ENCODE data around the gene PTGDS. TPM values are rescaled to one million over a fixed set of nuclear protein-coding genes. Genes with fewer than 3 reads are reported as not detected.

PTGDS gene
- total RNA-seq, 3 donors from 2014 or later = 46.7 to 72.6 (median 48.2) TPM

DNA sequence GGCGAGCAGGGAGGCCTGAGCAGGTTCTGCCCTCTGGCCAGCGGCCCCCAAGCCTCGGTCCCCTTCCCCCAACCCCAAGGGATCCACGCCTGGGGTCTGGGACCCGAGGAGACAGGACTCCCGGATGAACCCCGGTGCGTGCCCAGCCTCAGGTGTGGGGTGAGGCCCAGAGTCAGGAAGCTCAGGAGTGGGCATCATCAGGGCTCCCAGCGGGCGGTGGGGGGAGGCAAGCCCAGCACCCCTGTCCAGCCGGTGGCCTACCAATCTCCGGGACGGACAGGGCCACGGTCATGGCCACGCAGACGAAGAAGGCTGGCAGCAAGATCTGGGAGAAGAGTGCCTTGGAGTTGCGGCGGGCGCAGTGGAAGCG is 36.3 kb downstream of the PTGDS start:
- DNase-seq (ENCODE audit: low spot score in 2 of 2) = no peak
- H3K4me1 ChIP-seq = no peaks in the 10 kb centered on the region
- TF ChIP-seq POLR2AphosphoS5 (IDR thresholded peaks at IDR 0.05) = no peak
- no peak for TF ChIP-seq CTCF (IDR thresholded peaks at IDR 0.05)
- TF ChIP-seq POLR2A (IDR thresholded peaks at IDR 0.05) = no peak
- no peak overlapping the region for H3K4me3 ChIP-seq
- intact Hi-C loops (cut with DNase I; ENCODE audit: low total_unique reads) = no loop called here
- no peaks in the 10 kb centered on the region for H3K27me3 ChIP-seq
- no peaks in the 10 kb centered on the region for H3K9me3 ChIP-seq
- no peak overlapping the region for H3K27ac ChIP-seq
- no peaks in the 10 kb centered on the region for H3K36me3 ChIP-seq

DNA sequence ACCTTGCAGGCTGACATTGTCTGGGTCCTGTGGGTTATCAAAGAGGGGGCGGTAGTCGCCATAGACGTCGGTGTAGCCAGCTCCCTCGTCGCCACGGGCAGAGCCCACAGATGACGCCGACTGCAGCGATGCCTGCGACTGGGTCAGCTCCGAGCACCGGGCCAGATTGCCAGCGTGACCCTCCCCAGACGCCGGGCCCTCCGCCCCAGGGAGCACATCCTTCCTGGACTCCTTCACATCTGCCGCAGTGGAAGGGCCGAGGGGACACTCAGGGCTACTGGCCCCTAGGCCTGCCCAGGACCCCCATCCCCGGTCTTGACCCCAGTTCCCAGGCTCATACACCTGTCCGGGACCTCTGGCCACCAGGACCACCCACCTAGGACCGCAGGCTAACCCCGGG is 36.9 kb downstream of the PTGDS start:
- H3K4me1 ChIP-seq = no peaks in the 10 kb centered on the region
- no peaks in the 10 kb centered on the region for H3K9me3 ChIP-seq
- H3K27ac ChIP-seq = no peak overlapping the region
- intact Hi-C loops (cut with DNase I; ENCODE audit: low total_unique reads) = no loop called here
- H3K27me3 ChIP-seq = no peaks in the 10 kb centered on the region
- H3K4me3 ChIP-seq = no peak overlapping the region
- no peak for TF ChIP-seq POLR2AphosphoS5 (IDR thresholded peaks at IDR 0.05)
- no peak for TF ChIP-seq CTCF (IDR thresholded peaks at IDR 0.05)
- no peak for TF ChIP-seq POLR2A (IDR thresholded peaks at IDR 0.05)
- no peaks in the 10 kb centered on the region for H3K36me3 ChIP-seq
- no peak for DNase-seq (ENCODE audit: low spot score in 2 of 2)

GRCh38 chr9:137014776-137015539 is 37.7 kb downstream of the PTGDS start:
- TF ChIP-seq CTCF (IDR thresholded peaks at IDR 0.05) = no peak
- TF ChIP-seq POLR2A (IDR thresholded peaks at IDR 0.05) = no peak
- TF ChIP-seq POLR2AphosphoS5 (IDR thresholded peaks at IDR 0.05) = no peak
- Histone ChIP-seq H3K36me3 (no peaks in the 10 kb centered on the region), H3K4me3 (no peak overlapping the region), H3K27ac (no peak overlapping the region), H3K4me1 (no peaks in the 10 kb centered on the region), H3K9me3 (no peaks in the 10 kb centered on the region), H3K27me3 (no peaks in the 10 kb centered on the region)
- intact Hi-C loops (cut with DNase I; ENCODE audit: low total_unique reads) = no loop called here
- DNase-seq (ENCODE audit: low spot score in 2 of 2) = no peak

DNA sequence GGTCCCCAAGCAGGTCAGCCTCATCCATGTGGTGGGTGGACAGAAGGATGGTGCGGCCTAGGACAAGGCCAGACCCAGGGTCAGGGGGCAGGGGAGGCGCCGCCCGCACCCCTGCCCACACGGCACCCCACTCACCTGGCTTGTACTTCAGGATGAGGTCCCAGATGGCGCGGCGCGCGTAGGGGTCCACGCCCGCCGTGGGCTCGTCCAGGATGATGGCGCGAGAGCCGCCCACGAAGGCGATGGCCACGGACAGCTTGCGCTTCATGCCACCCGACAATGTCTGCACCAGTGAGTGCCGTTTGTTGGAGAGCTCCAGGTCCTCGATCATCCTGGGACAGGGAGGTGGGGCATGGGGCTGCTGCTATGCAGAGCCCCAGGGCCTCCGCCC is 38.2 kb downstream of the PTGDS start:
- DNase-seq (ENCODE audit: low spot score in 2 of 2) = no peak
- Histone ChIP-seq H3K27ac (no peak overlapping the region), H3K4me1 (no peaks in the 10 kb centered on the region), H3K27me3 (no peaks in the 10 kb centered on the region), H3K36me3 (no peaks in the 10 kb centered on the region), H3K4me3 (no peak overlapping the region), H3K9me3 (no peaks in the 10 kb centered on the region)
- TF ChIP-seq POLR2AphosphoS5 (IDR thresholded peaks at IDR 0.05) = no peak
- no peak for TF ChIP-seq CTCF (IDR thresholded peaks at IDR 0.05)
- TF ChIP-seq POLR2A (IDR thresholded peaks at IDR 0.05) = no peak
- intact Hi-C loops (cut with DNase I; ENCODE audit: low total_unique reads) = no loop called here

GRCh38 chr9:137015976-137016375 is 38.7 kb downstream of the PTGDS start:
- TF ChIP-seq CTCF (IDR thresholded peaks at IDR 0.05) = no peak
- no peak for TF ChIP-seq POLR2AphosphoS5 (IDR thresholded peaks at IDR 0.05)
- TF ChIP-seq POLR2A (IDR thresholded peaks at IDR 0.05) = no peak
- H3K4me3 ChIP-seq = no peak overlapping the region
- H3K27ac ChIP-seq = no peak overlapping the region
- no peaks in the 10 kb centered on the region for H3K36me3 ChIP-seq
- H3K27me3 ChIP-seq = no peaks in the 10 kb centered on the region
- intact Hi-C loops (cut with DNase I; ENCODE audit: low total_unique reads) = no loop called here
- no peaks in the 10 kb centered on the region for H3K9me3 ChIP-seq
- H3K4me1 ChIP-seq = no peaks in the 10 kb centered on the region
- no peak for DNase-seq (ENCODE audit: low spot score in 2 of 2)

Data from breast epithelium (tissue), 4 donors.